HG03066 (cell line): ENCODE results near the gene DOC2B.
"Not testable (repeated sequence)": the region's sequence is repeated elsewhere in the genome, so short reads cannot be mapped to it uniquely, and the experiment has no call there.

Source experiments
- ATAC-seq: cut with Tn5 transposase; IDR thresholded peaks from one replicate; pipeline ENCODE4 v1.9.1; 2021; ENCODE audit warnings: low read depth; ENCODE audit not compliant: unreplicated experiment

The DOC2B gene

GRCh38 chr17:146983-147761 is 34.3 kb downstream of the DOC2B start:
- ATAC-seq = no peak

GRCh38 chr17:146546-146945 is 34.9 kb downstream of the DOC2B start:
- no peak for ATAC-seq

GRCh38 chr17:145671-146541 is 35.5 kb downstream of the DOC2B start:
- no peak for ATAC-seq

DNA sequence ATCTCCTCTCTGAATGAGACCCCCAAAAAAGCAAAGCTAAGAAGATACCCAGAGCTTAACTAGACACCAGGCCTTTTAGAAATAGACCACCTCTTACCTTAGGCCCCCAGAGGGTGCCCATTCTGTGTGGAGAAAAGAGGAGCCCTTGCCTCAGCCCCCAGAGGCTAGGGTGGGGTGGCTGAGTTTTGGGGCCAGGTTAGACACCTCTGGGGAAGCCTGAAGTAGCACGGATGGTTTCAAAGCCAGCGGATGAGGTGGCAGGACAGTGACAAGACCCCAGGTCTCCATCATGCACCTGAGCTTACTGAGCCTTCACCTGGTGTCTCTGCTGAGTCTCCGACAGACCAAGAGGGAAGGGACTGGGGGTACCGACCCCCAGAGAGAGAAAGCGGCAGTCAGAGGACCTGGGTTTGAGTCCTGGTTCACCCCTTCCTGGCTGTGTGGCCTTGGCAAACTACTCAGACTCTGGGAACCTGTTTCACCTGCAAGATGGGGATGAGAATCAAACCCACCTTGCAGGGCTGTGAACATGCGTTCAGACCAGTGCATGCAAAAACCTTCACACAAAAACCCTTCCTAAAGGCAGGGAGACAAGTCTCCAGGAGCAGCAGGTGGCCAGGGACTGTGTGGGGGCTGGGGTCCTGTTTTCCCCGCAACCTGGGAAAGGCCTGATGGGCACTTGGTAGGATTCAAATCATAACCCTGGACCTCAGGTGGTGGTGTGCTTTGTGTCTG is 36.3 kb downstream of the DOC2B start:
- ATAC-seq = no peak

DNA sequence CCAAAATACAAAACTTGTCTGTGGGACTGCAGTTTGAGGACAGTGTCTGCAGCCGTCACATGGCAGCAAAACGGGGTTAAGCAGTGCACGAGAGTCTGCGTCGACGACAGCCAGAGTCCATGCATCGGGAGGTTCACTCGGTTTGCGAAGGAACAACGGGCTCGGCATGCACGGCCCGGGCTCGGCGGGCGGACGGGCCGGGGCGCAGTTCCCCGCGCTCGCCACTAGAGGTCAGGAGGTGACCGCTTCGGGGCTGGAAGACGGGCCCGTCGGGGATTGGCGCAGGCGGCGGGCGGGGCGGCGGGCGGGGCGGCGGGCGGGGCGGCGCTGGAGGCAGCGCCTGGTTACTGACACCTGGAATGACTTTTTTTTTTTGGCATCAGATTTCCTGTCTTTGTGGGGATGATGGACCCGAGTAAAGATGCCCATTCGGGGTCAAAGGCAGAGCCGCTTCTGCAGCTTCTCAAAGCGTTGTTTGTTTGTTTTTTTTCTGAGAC is 37.6 kb downstream of the DOC2B start:
- no peak for ATAC-seq

GRCh38 chr17:142876-143784 is 38.3 kb downstream of the DOC2B start:
- ATAC-seq = no peak

- no peak for ATAC-seq
Observed at GRCh38 chr17:142102-142661, 39.3 kb downstream of the DOC2B start.

DNA sequence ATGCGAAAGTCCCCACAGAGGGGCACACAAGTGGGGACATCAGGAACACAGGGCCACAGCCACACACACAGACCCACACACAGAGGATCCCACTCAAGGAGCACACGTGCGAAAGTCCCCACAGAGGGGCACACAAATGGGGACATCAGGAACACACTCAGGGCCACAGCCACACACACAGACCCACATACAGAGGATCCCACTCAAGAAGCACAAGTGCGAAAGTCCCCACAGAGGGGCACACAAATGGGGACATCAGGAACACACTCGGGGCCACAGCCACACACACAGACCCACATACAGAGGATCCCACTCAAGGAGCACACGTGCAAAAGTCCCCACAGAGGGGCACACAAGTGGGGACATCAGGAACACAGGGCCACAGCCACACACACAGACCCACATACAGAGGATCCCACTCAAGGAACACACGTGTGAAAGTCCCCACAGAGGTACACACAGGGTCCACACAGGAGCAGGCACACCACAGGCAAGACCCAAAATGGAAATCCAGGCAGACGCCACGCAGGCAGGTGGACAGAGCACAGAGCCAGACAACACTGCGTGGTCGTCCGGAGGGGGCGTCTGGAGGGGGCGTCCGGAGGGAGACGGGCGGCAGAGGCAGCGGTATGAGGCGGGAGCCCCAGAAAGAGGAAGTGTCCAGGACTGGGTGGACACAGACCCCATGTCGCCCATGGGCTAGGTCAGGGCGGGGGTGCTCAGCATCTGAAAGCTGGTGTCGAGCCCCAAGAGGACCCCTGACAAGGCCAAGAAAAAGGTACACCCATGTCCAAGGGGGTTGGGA is 41.8 kb downstream of the DOC2B start:
- not testable (repeated sequence) for ATAC-seq

GRCh38 chr17:137166-137807 is 44.2 kb downstream of the DOC2B start, which contains the start of gene SCGB1C2:
Gene SCGB1C2 (plus strand): TSS chr17:137569. CDS start chr17:137591, 22 bp downstream.
- not testable (repeated sequence) for ATAC-seq

DNA sequence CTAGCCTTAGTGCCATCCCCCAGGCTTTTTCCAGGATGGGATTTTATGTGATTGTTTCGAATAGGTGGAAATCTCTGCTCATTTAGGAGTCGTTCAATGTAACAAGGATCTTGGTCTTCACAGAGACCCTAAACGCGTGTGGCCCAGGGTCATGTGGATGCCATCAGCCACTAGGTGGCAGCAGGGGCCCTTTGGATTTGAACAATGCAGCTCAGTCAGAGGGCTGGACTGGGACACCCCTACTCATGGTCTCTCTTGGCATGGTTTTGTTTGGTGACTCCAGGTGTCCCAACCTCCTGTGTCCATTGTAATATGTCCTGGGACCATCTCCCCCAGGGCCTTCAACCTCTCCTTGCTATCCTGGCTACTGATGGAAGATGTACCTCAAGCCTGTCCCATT is 44.9 kb downstream of the DOC2B start:
- not testable (repeated sequence) for ATAC-seq

GRCh38 chr17:135895-136294 is 45.6 kb downstream of the DOC2B start:
- not testable (repeated sequence) for ATAC-seq

DNA sequence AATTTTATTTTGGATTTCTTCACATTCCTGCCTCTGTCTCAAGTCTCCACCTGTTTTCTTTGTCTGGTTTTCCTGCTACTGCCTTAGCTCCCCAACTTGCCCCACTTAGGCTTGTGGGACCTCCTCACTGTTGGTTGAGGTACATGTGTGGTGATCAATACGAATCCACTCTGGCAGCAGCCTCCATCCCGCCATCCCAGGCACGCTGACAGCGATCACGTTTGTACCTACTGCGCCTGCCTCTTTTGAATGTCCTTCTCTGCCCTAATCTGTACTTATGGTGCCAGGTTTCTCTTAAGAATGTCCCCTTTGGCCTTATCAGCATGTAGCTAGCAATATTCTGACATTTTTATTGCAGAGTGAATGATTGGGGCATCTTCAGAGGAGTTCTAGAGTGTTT is 46.4 kb downstream of the DOC2B start:
- ATAC-seq = not testable (repeated sequence)

DNA sequence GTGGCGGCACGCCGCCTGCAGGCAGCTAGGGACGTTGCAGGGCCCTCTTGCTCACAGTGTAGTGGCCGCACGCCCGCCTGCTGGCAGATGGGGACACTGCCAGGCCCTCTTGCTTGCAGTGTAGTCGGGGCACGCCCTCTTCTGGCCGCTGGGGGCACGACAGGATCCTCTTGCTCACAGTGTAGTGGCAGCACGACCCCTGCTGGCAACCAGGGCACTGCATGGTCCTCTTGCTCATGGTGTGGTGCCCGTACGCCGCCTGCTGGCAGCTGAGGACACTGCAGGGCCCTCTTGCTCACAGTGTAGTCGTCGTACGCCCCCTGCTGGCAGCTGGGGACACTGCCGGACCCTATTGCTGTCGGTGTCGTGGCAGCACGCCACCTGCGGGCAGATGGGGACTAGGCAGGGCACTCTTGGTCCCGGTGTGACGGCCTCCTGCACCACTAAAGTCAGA is 47.1 kb downstream of the DOC2B start:
- ATAC-seq = peak; percentile 77

GRCh38 chr17:133932-134331 is 47.5 kb downstream of the DOC2B start:
- not testable (repeated sequence) for ATAC-seq

DNA sequence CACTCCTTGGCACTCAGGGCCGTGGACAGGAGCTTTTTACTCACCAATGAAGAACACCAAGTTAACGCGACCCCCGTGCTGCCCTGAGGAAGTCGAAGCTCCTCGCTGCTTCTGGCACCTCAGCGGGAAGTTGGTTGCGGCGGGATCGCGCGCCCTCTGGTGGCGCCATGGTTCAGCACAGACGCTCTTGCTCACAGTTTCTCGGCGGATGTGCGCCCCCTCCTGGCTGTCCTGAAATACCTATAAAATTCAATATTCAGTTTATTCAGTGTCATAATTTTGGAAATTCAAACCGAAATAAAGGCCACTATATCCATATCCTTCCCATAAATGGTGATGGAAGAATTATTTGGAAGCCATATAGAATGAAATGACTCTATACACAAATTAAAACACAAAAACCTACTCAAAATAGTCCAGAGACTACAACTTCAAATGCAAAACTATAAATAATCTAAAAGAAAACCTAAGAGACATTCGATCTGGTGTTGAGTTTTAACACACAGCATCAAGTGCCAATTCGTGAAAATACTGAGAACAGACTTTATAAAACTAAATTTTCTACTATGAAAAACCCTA is 63.0 kb downstream of the DOC2B start:
- not testable (repeated sequence) for ATAC-seq

GRCh38 chr17:113111-113510 is 68.3 kb downstream of the DOC2B start:
- ATAC-seq = not testable (repeated sequence)
